Stimulated activated CD4-positive, alpha-beta T cell treated with anti-CD3 and anti-CD28 coated beads, Interleukin-1b, Interleukin-23, amount 100 ng/mL, for 24 hours (primary cell): ENCODE data around the gene TMCO4.
A peak's percentile ranks its signal among the peaks of the same experiment; 100 is the strongest.

Experiments
- DNase-seq, 4 experiments: peaks; one replicate each; pipeline ENCODE4 v3.0.0-alpha.2; 2020; ENCODE audit warnings: low read depth in 4 of 4, low spot score in 1 of 4

The TMCO4 gene

DNA sequence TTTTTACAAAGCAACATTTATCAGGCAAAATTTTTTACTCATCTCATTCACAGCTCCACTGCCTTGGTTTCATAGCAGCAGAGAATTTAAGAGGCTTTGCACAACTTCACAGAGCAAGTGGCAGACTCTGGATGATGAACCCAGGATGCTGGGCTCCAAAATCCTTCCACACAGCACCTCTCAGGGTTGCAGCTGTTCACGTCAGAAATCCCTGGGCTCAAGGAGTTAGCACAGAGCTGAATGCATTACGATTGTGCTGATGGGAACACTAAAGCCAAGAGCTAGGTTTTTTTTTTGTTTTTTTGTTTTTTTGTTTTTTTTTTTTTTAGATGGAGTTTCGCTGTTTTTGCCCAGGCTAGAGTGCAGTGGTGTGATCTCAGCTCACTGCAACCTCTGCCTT lies 137.4 kb downstream of the TMCO4 start:
- DNase-seq = no peak

DNA sequence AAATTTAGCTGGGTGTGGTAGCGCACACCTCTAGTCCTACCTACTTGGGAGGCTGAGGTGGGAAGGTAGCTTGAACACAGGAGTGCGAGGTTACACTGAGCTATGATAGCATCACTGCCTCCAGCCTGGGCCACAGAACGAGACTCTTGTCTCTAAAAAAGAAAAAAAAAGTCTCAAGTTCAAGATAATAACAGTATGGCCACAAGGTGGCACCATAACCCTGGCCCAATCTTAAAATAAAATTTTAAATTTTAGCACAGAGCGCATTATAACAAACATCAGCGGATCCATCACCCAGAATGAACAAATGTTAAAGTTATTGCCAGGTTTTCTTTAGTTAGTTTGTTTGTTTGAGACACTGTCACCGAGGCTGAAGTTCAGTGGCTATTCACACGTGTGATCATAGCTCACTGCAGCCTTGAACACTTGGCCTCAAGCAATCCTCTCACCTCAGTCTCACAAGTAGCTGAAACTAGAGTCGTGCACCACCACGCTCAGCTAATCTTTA lies 137.9 kb downstream of the TMCO4 start:
- no peak for DNase-seq

DNA sequence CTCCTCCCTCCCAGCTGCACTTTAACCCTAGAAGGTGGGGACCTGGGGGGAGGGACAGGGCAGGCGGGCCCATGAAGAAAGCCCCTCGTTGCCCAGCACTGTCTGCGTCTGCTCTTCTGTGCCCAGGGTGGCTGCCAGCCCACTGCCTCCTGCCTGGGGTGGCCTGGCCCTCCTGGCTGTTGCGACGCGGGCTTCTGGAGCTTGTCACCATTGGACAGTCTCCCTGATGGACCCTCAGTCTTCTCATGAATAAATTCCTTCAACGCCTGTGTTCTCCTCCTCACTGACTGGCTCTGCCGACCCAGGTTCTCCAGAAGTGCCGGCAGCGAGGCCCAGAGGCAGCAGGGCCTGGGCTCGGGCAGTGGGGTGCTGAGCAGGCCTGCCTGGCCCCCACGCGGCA lies 141.5 kb downstream of the TMCO4 start:
- DNase-seq = no peak

DNA sequence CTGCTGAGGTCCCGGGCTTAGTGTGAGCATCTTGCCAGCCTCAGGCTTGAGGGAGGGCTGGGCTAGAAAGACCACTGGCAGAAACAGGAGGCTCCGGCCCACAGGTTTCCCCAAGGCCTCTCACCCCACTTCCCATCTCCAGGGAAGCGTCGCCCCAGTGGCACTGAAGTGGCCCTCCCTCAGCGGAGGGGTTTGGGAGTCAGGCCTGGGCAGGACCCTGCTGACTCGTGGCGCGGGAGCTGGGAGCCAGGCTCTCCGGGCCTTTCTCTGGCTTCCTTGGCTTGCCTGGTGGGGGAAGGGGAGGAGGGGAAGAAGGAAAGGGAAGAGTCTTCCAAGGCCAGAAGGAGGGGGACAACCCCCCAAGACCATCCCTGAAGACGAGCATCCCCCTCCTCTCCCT lies 142.2 kb downstream of the TMCO4 start:
- no peak for DNase-seq

DNA sequence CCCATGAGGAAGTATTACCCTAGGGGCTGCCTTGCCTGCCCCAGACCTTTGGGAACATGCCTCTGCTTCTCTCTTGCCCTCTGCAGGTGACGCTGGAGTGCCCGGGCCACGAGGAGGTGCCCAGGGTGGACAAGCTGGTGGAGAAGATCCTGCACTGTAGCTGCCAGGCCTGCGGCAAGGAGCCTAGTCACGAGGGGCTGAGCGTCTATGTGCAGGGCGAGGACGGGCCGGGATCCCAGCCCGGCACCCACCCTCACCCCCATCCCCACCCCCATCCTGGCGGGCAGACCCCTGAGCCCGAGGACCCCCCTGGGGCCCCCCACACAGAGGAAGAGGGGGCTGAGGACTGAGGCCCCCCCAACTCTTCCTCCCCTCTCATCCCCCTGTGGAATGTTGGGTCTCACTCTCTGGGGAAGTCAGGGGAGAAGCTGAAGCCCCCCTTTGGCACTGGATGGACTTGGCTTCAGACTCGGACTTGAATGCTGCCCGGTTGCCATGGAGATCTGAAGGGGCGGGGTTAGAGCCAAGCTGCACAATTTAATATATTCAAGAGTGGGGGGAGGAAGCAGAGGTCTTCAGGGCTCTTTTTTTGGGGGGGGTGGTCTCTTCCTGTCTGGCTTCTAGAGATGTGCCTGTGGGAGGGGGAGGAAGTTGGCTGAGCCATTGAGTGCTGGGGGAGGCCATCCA lies 142.8 kb downstream of the TMCO4 start:
- DNase-seq = no peak

DNA sequence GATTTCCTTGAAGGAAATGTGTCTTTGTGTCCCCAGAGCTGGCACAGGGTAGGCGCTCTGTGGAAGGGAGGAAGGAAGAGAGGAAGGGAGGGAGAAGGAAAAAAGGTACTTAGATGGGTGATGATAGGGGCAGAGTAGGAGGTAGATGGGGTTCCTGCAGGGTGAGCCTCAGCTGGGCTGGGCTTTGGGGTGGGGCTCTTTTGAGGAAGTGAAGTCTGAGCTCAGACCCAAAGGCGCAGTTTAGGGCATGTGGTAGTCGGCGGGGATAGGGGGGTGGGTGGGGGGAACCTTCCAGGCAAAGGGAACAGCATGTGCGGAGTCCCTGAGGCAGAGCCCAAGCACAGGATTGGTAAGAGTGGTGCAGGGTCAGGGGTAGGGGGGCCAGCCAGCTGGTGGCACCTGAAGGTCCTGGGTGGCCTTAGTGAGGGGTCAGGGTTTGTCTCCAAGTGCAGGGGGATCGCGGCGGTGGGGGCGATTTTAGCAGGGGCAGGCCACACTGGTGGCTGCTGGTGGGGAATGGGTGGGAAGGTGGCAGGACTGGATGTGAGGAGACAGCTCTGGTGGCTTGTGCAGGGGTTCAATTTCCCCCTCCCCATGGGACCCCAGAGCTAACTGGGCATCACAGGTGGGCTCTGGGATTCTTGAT lies 143.5 kb downstream of the TMCO4 start:
- DNase-seq = no peak

DNA sequence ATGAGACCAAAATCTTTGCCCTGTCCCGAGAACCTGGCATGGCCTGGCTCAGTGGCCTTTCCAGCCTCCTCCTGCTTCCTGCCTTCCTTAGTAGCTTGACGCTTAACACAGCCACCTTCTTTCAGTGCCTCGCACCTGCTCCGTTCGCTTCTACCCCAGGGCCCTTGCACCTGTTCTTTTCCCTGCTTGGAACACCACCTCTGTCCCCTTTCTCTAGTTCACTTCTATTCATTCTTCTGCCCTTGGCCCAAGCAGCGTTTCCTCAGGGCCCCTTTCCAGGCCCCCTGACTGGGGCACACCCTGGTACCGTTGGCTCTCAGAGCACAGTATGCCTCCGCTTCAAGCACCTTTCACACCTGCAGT lies 144.0 kb downstream of the TMCO4 start:
- DNase-seq = no peak

DNA sequence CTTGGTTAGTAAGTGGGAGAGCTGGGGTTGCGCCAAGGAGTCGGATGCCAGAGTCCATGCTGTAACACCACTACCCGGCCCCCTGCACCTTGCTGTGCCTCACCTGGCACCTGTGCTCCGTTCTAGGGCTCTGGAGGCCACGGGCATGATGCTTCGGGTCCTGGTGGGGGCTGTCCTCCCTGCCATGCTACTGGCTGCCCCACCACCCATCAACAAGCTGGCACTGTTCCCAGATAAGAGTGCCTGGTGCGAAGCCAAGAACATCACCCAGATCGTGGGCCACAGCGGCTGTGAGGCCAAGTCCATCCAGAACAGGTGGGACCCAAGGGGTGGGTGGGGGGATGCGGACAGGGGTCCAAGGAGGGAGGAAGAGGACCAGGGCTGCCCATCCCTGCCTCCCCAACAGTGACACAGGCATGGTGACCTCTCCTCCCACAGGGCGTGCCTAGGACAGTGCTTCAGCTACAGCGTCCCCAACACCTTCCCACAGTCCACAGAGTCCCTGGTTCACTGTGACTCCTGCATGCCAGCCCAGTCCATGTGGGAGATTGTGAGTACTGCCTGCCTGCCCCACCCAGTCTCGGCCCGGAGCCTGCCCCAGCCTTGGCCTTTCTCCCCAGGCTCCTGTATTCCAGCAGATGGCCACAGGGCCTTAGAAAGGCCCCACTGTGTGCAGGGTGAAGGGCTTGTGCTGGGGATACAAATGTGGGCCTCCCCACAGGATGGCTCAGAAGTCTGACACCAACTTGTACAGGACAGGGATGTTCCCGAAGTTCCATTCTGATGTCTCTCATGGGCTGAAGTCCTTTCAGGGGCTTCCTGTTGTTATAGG lies 144.6 kb downstream of the TMCO4 start:
- DNase-seq = no peak

DNA sequence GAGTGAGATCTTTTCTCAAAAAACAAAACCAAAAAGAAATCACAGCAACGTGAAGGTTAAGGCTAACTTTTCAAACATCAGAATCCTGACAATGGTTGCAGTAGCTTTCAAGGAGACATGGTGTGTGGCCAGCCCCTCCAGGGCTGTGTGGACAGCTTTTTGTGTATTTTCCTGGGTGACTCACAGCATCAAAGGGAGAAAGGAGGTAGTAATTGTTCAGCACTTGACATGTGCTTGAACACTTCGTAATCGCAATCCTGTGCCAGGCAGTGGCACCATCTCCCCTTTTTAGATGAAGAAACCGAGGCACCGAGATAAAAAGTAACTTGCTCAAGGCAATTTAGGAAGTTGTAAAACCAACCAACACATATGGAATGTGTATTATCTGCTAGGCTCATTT lies 145.3 kb downstream of the TMCO4 start:
- no peak for DNase-seq

DNA sequence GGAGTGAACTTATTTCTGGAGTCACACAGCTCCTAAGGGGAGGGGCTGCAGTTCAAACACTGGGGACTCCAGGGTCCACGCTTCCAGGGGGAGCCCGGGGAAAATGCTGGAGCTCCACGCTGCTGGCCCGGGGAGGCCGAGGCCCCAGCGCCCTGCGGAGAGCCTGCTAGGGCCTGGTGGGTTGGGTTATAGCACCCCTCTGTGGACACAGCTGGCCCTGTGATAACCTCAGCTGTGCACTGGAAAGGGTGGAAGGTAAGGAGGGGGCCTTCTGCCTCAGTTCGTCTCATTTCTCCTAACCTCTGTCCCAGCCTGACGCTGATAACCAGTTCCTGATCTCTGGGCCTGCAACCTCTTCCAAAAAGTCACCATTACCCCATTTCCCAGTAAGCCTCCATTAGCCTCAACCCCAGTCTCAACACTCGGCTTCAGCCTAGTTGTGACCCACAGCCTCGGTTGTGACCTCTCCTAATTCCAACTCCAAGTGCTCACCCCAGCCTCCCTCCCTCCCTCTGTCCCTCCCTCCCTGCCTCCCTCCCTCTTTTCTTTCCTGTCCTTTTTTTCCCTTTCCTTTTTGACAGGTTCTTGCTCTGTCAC lies 148.5 kb downstream of the TMCO4 start:
- no peak for DNase-seq

DNA sequence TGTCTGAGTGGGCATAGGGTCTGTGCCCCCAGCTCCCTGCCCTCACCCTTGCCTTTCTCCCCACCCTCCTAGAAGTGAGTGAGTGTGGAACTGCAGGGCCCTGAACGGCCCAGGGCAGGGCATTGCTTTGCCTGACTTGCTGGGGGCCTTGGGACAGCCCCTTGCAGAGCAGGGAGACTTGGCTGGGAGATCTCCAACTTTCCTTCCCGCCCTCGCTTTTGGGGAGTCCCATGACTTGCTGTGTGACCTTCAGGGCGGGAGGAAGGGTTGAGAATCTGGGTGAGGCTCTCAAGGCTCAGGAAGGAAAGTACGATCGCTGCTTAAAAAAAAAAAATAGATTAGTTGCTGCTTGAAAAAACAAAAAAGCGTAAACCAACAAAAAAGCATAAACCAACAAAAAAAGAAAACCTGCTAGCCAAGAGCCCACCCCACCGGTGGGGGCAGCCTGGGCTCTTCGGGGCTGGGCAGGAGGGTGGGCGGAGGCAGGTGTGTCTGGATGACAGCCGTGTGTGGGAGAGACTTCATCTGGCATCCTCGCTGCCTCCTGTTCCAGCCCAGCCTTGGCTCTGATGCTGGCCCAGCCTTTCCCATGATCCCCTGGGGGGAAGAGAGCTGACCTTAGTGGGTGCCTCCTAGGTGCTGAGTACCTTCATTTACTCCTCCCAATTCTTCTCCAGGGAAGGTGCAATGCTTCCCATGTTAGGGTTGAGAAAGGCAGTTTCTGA lies 149.1 kb downstream of the TMCO4 start:
- no peak for DNase-seq

DNA sequence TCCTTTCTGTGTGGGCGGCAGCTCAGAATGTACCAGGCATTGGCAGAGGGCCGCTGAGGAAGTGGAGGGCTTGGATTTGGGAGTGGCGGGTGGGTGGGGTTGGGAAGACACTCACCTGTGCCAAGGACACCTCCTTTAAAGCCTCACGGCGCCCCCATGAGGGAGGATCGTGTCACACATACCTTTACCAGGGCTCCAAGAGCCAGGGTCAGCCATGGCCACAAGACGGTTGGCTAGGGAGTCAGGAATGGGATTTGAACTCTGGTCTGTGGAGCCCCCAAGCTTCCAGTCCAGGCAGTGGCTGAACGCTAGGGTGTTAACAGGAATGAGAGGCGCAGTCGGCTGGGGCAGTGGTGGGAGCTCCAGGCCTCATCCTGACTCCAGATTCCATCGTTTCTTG lies 151.0 kb downstream of the TMCO4 start:
- DNase-seq = no peak

DNA sequence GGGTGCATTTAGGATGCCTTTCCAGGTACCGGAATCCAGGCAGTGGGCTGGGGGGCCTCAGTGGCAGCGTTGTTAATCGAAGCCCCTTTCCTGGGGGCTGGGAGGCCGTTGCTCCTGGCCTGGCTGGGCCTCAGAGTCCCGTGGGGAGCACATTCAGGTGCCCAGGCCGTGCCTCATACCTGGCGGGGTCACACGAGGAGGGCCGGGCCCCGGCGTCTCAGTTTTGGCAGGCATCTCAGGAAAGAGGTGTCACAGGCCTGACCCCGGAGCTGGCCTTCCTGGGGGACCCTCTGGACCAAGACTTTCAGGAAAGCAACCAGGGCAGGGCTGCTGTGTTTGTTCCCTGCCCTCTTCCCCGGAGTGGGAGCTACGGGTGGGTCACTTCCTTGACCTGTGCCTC lies 151.5 kb downstream of the TMCO4 start:
- DNase-seq = no peak

DNA sequence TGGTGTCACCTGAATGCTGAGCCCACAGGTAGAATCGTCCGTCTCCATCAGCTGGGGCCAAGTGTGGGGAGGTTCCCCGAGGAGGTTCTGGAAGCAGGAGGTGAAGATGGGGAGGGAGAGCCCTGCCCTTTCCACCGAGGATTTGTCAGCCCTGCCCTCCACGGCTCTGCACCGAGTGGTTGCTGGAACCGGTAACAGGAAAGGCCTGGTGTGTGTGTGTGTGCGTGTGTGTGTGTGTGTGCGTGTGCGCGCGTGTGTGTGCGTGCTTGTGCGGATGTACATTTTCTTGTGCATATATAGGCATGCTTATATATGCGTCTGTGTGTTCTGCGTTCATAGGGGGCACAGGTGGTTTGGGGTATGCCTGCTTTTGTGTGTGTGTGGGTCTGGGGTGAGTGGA lies 152.1 kb downstream of the TMCO4 start:
- no peak for DNase-seq

DNA sequence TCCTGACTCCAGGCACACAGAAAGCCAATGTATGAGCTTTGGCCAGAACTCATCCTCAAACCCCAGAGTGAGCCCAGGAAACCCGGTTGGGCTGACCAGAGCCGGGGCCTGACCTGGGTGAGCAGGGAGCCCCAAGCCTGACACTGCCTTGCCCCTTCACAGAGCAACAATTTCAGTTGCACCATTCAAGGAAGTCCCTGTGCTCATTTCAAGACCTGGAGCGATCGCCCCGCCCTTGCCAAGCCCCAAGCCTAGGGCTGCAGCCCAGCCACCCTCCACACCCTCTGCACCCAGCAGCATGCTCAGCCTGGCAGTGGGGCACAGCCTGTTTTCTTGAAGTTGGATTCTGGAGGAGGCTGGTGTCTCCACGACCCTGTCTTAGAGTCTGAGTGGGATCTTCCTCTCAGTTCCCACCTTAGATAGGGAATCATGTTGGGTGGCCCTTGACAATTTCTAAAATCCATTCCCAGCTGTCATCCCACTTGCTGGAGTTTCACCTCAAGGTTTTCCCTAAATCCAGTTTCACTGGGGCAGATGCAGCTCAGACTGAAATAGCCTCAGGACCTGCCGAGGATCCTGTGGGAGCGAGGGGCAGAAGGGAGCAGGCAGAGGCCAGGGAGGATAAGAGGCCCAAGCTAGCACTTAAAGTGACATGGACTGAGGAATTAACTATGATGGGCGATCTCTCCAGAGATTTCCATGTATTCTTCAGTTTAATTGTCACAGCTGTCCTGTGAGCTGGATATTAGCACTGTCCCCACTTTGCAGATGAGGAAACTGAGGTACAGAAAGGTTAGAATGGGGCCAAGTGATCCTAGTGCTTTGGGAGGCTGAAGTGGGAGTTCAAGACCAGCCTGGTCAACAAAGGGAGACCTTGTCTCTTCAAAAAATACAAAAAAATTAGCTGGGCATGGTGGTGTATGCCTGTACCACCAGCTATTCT lies 153.1 kb downstream of the TMCO4 start:
- no peak for DNase-seq

DNA sequence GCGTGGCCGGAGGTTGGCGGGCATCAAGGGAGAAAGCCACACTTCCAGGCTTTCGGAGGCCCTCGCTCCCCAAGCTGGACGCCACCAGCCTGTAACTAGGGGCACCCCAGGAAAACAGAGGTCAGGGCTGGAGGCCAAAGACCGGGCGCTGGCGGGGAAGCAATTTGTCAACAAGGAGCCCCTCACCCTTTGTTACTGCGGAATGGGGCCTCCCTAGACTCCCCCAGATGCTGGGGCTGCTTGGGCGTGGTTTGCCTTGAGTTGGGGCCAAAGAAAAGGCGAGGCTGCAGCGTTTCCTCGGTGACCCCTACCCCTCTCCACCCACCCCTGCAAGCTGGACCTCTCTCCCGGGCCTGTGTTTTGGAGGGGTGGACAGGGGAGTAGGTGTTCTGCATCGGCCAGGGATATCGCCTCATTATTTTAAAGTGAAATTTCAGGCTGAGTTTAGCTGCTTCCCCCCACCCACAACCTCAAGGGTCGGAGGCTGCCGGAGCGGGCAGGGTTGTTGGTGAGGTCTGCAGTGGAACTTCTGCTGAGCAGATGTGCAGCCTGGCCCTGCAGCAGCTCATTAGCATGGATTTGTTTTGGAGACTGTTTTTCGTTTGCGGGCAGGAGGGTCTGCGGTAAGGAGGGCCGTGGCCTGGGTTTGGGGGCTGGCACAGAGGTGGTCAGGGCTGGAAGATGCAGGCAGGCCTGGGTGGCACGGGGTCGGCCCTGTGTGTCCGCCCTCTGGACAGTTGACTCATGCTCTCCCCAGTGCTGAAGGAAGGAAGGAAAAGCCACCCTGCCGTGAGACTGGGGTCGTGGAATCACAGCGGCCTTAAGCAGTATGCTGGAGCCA lies 154.1 kb downstream of the TMCO4 start:
- DNase-seq = no peak

DNA sequence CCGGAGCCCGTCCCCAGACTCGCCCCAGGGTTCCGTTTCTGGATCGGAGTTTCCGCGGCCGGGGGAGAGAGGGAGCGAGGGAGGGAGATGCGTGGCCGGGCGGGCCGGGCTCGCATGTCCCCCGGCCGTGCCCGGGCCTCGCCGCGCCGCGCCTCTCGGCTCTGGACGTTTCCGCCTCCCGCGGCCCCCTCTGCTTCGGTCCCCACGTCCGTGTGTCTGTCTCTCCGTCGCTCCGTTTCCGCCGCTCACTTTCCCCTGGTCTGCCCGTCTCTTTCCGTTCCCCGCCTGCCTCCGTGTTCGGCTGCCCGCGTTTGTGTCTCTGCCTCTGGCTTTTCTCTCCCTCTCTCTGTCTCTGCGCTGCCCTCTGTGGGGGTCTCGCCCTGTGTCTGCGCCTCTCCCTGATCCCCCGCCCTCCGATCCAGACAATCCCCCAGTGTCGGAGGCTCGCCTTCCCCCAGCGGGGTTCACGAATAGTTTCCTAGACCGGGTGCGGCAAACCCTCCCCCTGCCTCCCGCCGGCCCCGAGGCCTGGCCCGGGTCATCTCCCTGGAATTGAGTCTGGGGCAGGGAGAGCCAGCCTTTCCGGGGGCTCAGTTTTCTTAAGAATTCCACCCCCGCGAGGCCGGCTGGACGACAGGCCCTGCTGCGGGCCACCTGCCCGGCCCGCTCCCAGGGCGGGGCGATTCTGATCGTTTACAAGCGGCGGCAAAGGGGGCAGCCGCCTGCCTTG lies 154.9 kb downstream of the TMCO4 start:
- DNase-seq = peak in 1 of 4 experiments; percentile 44

DNA sequence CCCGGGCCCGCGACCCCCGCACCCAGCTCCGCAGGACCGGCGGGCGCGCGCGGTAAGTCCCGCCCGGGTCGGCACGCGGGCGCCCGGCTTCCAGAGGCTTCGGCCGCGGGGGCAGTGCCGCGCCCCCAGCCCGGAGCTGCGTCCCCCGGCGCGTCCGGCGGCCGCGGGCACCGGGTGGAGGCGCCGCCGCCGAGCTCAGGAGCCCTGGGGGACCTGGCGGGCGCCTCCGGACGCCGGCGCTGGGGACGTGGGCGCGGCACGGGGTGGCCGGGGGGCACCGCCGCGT lies 155.4 kb downstream of the TMCO4 start:
- no peak for DNase-seq
